Progenitor cell of endocrine pancreas (in vitro differentiated cells): ENCODE measurements around the gene RAB11FIP2. TPM values are rescaled to one million over a fixed set of nuclear protein-coding genes. Genes with fewer than 3 reads are reported as not detected.

Experiments used
- DNase-seq: peaks from one replicate; pipeline ENCODE4 v3.0.0; 2021; ENCODE audit warnings: low spot score; ENCODE audit not compliant: unreplicated experiment
- H3K27ac Mint-ChIP-seq: 2 replicates; pipeline ENCODE4 v1.8.0; 2021; ENCODE audit warnings: mild to moderate bottlenecking, moderate library complexity, mixed read lengths
- H3K27me3 Mint-ChIP-seq: 2 replicates; pipeline ENCODE4 v1.8.0; 2021; ENCODE audit warnings: mixed read lengths
- H3K36me3 Mint-ChIP-seq: 2 replicates; pipeline ENCODE4 v1.8.0; 2022; ENCODE audit warnings: mixed read lengths; ENCODE audit not compliant: insufficient read depth
- H3K4me1 Mint-ChIP-seq: 2 replicates; pipeline ENCODE4 v1.8.0; 2021; ENCODE audit warnings: low read depth, mixed read lengths
- H3K4me3 Mint-ChIP-seq: 2 replicates; pipeline ENCODE4 v1.8.0; 2021; ENCODE audit warnings: low read depth, mild to moderate bottlenecking, moderate library complexity, mixed read lengths
- H3K9me3 Mint-ChIP-seq: 2 replicates; pipeline ENCODE4 v1.8.0; 2021; ENCODE audit warnings: low read depth, mixed read lengths
- CTCF ChIP-seq: fragments of 200-600 bp; sonication (generic); IDR thresholded peaks from one replicate; pipeline ENCODE4 v1.5.0; 2021; ENCODE audit warnings: antibody characterized with exemption, mild to moderate bottlenecking; ENCODE audit not compliant: unreplicated experiment
- total RNA-seq: library from RNA; stranded (reverse); gene quantifications from 2 replicates; pipeline ENCODE4 v1.2.1, GENCODE V29; 2021

RAB11FIP2 gene
- total RNA-seq, 1 donor from 2014 or later: 17.6 TPM

GRCh38 chr10:118042827-118043242 lies 3.9 kb downstream of the RAB11FIP2 start:
- no peak for TF ChIP-seq CTCF
- Mint-ChIP-seq H3K27me3 (no peaks in the 10 kb centered on the region), H3K4me1 (peaks cover 23% of the 10 kb centered on the region), H3K9me3 (no peaks in the 10 kb centered on the region), H3K36me3 (peaks cover 3% of the 10 kb centered on the region), H3K27ac (no peak overlapping the region), H3K4me3 (no peak overlapping the region)
- DNase-seq: no peak

- Mint-ChIP-seq H3K27me3 (no peaks in the 10 kb centered on the region), H3K36me3 (peaks cover 3% of the 10 kb centered on the region), H3K9me3 (no peaks in the 10 kb centered on the region), H3K27ac (no peak overlapping the region), H3K4me1 (peaks cover 23% of the 10 kb centered on the region), H3K4me3 (no peak overlapping the region)
- no peak for TF ChIP-seq CTCF
- DNase-seq: no peak
Observed at GRCh38 chr10:118042336-118042735, 4.4 kb downstream of the RAB11FIP2 start.

GRCh38 chr10:118041316-118041715 lies 5.4 kb downstream of the RAB11FIP2 start:
- H3K36me3 Mint-ChIP-seq: peaks cover 3% of the 10 kb centered on the region
- peaks cover 20% of the 10 kb centered on the region for H3K4me1 Mint-ChIP-seq
- H3K27ac Mint-ChIP-seq: no peak overlapping the region
- H3K9me3 Mint-ChIP-seq: no peaks in the 10 kb centered on the region
- TF ChIP-seq CTCF: no peak
- H3K4me3 Mint-ChIP-seq: no peak overlapping the region
- H3K27me3 Mint-ChIP-seq: no peaks in the 10 kb centered on the region
- DNase-seq: no peak

DNA sequence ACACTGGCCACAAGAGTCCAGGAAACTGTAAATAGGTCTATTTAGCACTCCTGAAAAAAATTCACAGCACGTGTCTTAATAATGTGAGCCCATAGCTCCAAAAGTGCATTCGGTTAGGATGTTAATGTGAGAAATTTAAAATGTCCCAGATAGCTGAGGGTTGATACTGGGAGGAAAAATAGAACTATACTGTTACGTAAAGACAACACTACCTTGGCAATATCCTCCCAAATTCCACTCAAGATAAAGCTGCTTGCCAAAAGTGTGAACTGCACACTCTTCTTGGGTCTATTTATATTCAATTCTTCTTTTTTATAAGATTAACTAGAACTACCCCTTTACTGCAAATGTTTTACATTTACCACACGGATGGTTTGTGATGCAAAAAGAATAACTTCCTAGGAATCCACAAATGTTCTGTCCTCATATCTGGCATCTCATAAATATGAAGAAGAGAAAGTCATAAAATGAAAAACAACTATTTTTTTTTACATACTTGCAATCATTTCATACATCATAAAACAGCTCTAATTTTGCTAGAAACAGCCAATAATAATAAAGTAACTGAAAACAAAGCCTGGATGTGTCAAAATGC lies 10.4 kb downstream of the RAB11FIP2 start:
- no peak for TF ChIP-seq CTCF
- Mint-ChIP-seq H3K4me1 (no peaks in the 10 kb centered on the region), H3K9me3 (no peaks in the 10 kb centered on the region), H3K27ac (no peak overlapping the region), H3K36me3 (peaks cover 3% of the 10 kb centered on the region), H3K27me3 (no peaks in the 10 kb centered on the region), H3K4me3 (no peak overlapping the region)
- DNase-seq: no peak

- no peak for DNase-seq
- Mint-ChIP-seq H3K27me3 (no peaks in the 10 kb centered on the region), H3K4me3 (no peak overlapping the region), H3K9me3 (no peaks in the 10 kb centered on the region), H3K36me3 (peaks cover 3% of the 10 kb centered on the region), H3K4me1 (no peaks in the 10 kb centered on the region), H3K27ac (no peak overlapping the region)
- TF ChIP-seq CTCF: no peak
Observed at GRCh38 chr10:118035354-118036005, 11.3 kb downstream of the RAB11FIP2 start.
